ENCODE data around the gene DNPH1. TPM values are rescaled to one million over a fixed set of nuclear protein-coding genes. Genes with fewer than 3 reads are reported as not detected.

The DNPH1 gene
- total and polyA plus RNA-seq, 9 of the 15 experiments (the other 6 are each of a cell fraction or from before 2014, with no cell fraction given) = 7.3 to 300 (median 68.7) TPM

- H2AFZ ChIP-seq (ENCODE audit: low read depth, low read length) = no peak overlapping the region
- in situ Hi-C loops (cut with MboI) (no loop called here), intact Hi-C loops (cut with micrococcal nuclease) (no loop called here)
- ChIA-PET POLR2A (interaction anchor here (0.5 to 11.2 kb wide), 16 partner anchors 5 to 318 kb away, joined by 3 to 118 read pairs (median 4); partner anchors contain the start of genes CUL9 and DNPH1), CTCF (ENCODE audit: low intra/inter-chr PET ratio) (no interaction called here)
- H3K9ac ChIP-seq (ENCODE audit: insufficient read depth in 1 of 2, low read depth in 2 of 2, low read length in 2 of 2) = peak overlapping the region in 1 of 2 experiments; percentile 76; a peak in 2 of 4 replicates
- H3K9me1 ChIP-seq (ENCODE audit: control insufficient read depth, insufficient read depth, low read length) = no peaks in the 10 kb centered on the region
- H3K4me1 ChIP-seq (replicated peaks in 1 of 2; ENCODE audit: control insufficient read depth in 2 of 2, insufficient read depth in 2 of 2, low read length in 2 of 2) = peaks cover 14 to 36% of the 10 kb centered on the region in 2 experiments; a peak in 4 of 5 replicates
- no peak overlapping the region for H3K4me2 ChIP-seq (ENCODE audit: insufficient read depth, low read length)
- H3K27me3 ChIP-seq (ENCODE audit: control insufficient read depth in 2 of 2, insufficient read depth in 2 of 2, low read length in 2 of 2) = no peaks in the 10 kb centered on the region
- no peak overlapping the region for H3K4me3 ChIP-seq
- 82% methylated on average over 17 of the region's 20 CpGs for WGBS (ENCODE audit: insufficient coverage, low coverage, missing lambda C conversion rate)
- H3K79me2 ChIP-seq (ENCODE audit: control insufficient read depth, insufficient read depth, low read length) = no peaks in the 10 kb centered on the region
- BruUV-seq (replicated peaks) = no TSS peak
- H3K27ac ChIP-seq (ENCODE audit: extremely low read depth, low read depth, low read length) = no peak overlapping the region
- ATAC-seq (no peak), FAIRE-seq (no peak), DNase-seq (ENCODE audit: extremely low read depth in 1 of 4, low spot score in 3 of 4) (no peak)
- no peaks in the 10 kb centered on the region for H3K9me3 ChIP-seq (replicated peaks; ENCODE audit: control insufficient read depth, insufficient read depth, low read depth, low read length)
- peaks cover 29% of the 10 kb centered on the region; the same call in 2 of the 3 replicates for H3K36me3 ChIP-seq (ENCODE audit: control insufficient read depth, insufficient read depth, low read length)
- no peaks in the 10 kb centered on the region for H4K20me1 ChIP-seq (replicated peaks; ENCODE audit: control insufficient read depth, insufficient read depth, low read length)
- TF ChIP-seq FOXP1 (CRISPR knock-in tag; IDR thresholded peaks at IDR 0.05) (0 out of 2 replicates have a peak, but pooled peaks have one; percentile 57), NFATC3 (IDR thresholded peaks at IDR 0.05) (no peak), STAT5B (CRISPR knock-in tag; IDR thresholded peaks at IDR 0.05) (no peak), CLOCK (CRISPR knock-in tag; IDR thresholded peaks at IDR 0.05; ENCODE audit: borderline replicate concordance) (no peak), HOXB6 (CRISPR knock-in tag; IDR thresholded peaks at IDR 0.05; ENCODE audit: borderline replicate concordance) (no peak), POLR2A (conservative IDR thresholded peaks at IDR 0.05) (0 out of 2 replicates have a peak, but pooled peaks have one; percentile 20), ZBTB43 (CRISPR knock-in tag; IDR thresholded peaks at IDR 0.05) (no peak), POLR2G (IDR thresholded peaks at IDR 0.05; ENCODE audit: low read depth, low read length) (peak; percentile 66), POLR2AphosphoS2 (IDR thresholded peaks at IDR 0.05; ENCODE audit: low read length) (0 out of 2 replicates have a peak, but pooled peaks have one; percentile 24), USF1 (CRISPR knock-in tag; IDR thresholded peaks at IDR 0.05) (0 out of 2 replicates have a peak, but pooled peaks have one; percentile 16), ZBTB49 (CRISPR knock-in tag; IDR thresholded peaks at IDR 0.05; ENCODE audit: borderline replicate concordance) (no peak), SUPT5H (IDR thresholded peaks at IDR 0.05) (0 out of 2 replicates have a peak, but pooled peaks have one; percentile 23)
Observed at GRCh38 chr6:43221046-43221972, 8.0 kb downstream of the DNPH1 start.
